Gastrocnemius medialis (tissue), 4 donors: ENCODE measurements around the gene DCDC1. TPM values are rescaled to one million over a fixed set of nuclear protein-coding genes. Genes with fewer than 3 reads are reported as not detected.

ENCODE experiments used
- ATAC-seq, 2 donors: fragments of 150-250 bp; one replicate each; pipeline ENCODE4 v1.9.1; 2016
- DNase-seq, 2 donors: peaks; one replicate each; pipeline ENCODE4 v3.0.0-alpha.2; 2019
- H3K27ac ChIP-seq, 4 donors: fragments of 200-600 bp; sonication (generic); 1 replicate in 1 of 4; 2 replicates in 3 of 4; pipeline ENCODE4 v1.5.1; 2016 to 2018; ENCODE audit warnings: mild to moderate bottlenecking in 2 of 4, moderate library complexity in 1 of 4
- H3K27me3 ChIP-seq, 3 donors: fragments of 200-600 bp; sonication (generic) in 2 of 3; 1 replicate in 1 of 3; 2 replicates in 2 of 3; pipeline versions ENCODE4 v1.5.1 to v1.6.0; 2016 to 2019; ENCODE audit warnings: mild to moderate bottlenecking in 1 of 3, moderate library complexity in 1 of 3
- H3K36me3 ChIP-seq, 2 donors: fragments of 200-600 bp; sonication (generic) in 1 of 2; one replicate each; pipeline ENCODE4 v1.5.1; 2017 to 2018
- H3K4me1 ChIP-seq, 2 donors: fragments of 200-600 bp; sonication (generic) in 1 of 2; one replicate each; pipeline ENCODE4 v1.5.1; 2016 to 2017; ENCODE audit warnings: mild to moderate bottlenecking in 2 of 2
- H3K4me3 ChIP-seq, 4 donors: fragments of 200-600 bp; sonication (generic) in 3 of 4; 1 replicate in 1 of 4; 2 replicates in 3 of 4; pipeline ENCODE4 v1.5.1; 2016 to 2019; ENCODE audit warnings: mild to moderate bottlenecking in 2 of 4
- H3K9me3 ChIP-seq, 3 donors: fragments of 200-600 bp; sonication (generic) in 2 of 3; 1 replicate in 1 of 3; 2 replicates in 2 of 3; pipeline ENCODE4 v1.5.1; 2016 to 2019
- CTCF ChIP-seq, 5 experiments: fragments of 450-650 bp in 3 of 5; fragments of 200-600 bp in 2 of 5; sonication (generic) in 2 of 5; IDR thresholded peaks in 4 of 5; conservative IDR thresholded peaks in 1 of 5; 1 replicate in 4 of 5; 2 replicates in 1 of 5; pipeline ENCODE4 v1.5.1; 2016 to 2019; ENCODE audit warnings: antibody characterized with exemption in 5 of 5, mild to moderate bottlenecking in 3 of 5, moderate library complexity in 3 of 5
- POLR2A ChIP-seq, 2 donors: fragments of 450-650 bp; IDR thresholded peaks; one replicate each; pipeline ENCODE4 v1.6.1; 2017; ENCODE audit warnings: antibody characterized with exemption in 2 of 2, mild to moderate bottlenecking in 2 of 2, moderate library complexity in 2 of 2
- in situ Hi-C, 4 donors: fragments of 200-750 bp; cut with MboI; loops; one replicate each; pipeline versions ENCODE4 v1.15.0 to v1.8.0; 2017; ENCODE audit warnings: low sequenced_read_pairs in 4 of 4
- intact Hi-C: fragments of 100-400 bp; cut with DNase I; formaldehyde crosslinking; loops from one replicate; pipeline ENCODE4 v1.15.1; 2023; ENCODE audit warnings: low total_unique reads
- total RNA-seq, 4 donors: library from RNA; depleted of rRNA; stranded (reverse); fragments of >200 nt; gene quantifications; one replicate each; pipeline versions ENCODE4 v1.1.0 to v1.2.3, GENCODE V29; 2016

Gene DCDC1
- total RNA-seq, 4 donors from 2014 or later: not detected

GRCh38 chr11:31262761-31263160, 106.8 kb downstream of the DCDC1 start:
- TF ChIP-seq POLR2A (IDR thresholded peaks at IDR 0.05) (no peak), CTCF (IDR thresholded peaks at IDR 0.05 in 4 of 5, conservative IDR thresholded peaks at IDR 0.05 in 1 of 5) (no peak)
- ATAC-seq (no peak), DNase-seq (no peak)
- Histone ChIP-seq H3K27ac (no peak overlapping the region), H3K27me3 (no peaks in the 10 kb centered on the region), H3K36me3 (no peaks in the 10 kb centered on the region), H3K4me3 (no peak overlapping the region), H3K4me1 (no peaks in the 10 kb centered on the region), H3K9me3 (no peaks in the 10 kb centered on the region)
- intact Hi-C loops (no loop called here), in situ Hi-C loops (no loop called here)

- Histone ChIP-seq H3K9me3 (no peaks in the 10 kb centered on the region), H3K27me3 (no peaks in the 10 kb centered on the region), H3K27ac (no peak overlapping the region), H3K36me3 (no peaks in the 10 kb centered on the region), H3K4me3 (no peak overlapping the region), H3K4me1 (no peaks in the 10 kb centered on the region)
- in situ Hi-C loops: no loop called here
- DNase-seq: no peak
- intact Hi-C loops: no loop called here
- TF ChIP-seq CTCF (IDR thresholded peaks at IDR 0.05 in 4 of 5, conservative IDR thresholded peaks at IDR 0.05 in 1 of 5) (no peak), POLR2A (IDR thresholded peaks at IDR 0.05) (no peak)
- ATAC-seq: no peak
Observed at GRCh38 chr11:31259797-31260196, 109.7 kb downstream of the DCDC1 start.

GRCh38 chr11:31254415-31254814, 115.1 kb downstream of the DCDC1 start:
- no peak for ATAC-seq
- in situ Hi-C loops: no loop called here
- no peak for DNase-seq
- TF ChIP-seq CTCF (IDR thresholded peaks at IDR 0.05 in 4 of 5, conservative IDR thresholded peaks at IDR 0.05 in 1 of 5): no peak
- TF ChIP-seq POLR2A (IDR thresholded peaks at IDR 0.05): no peak
- Histone ChIP-seq H3K27ac (no peak overlapping the region), H3K36me3 (no peaks in the 10 kb centered on the region), H3K27me3 (no peaks in the 10 kb centered on the region), H3K9me3 (no peaks in the 10 kb centered on the region), H3K4me3 (no peak overlapping the region), H3K4me1 (no peaks in the 10 kb centered on the region)
- intact Hi-C loops: no loop called here

GRCh38 chr11:31248768-31249167, 120.8 kb downstream of the DCDC1 start:
- Histone ChIP-seq H3K4me3 (no peak overlapping the region), H3K4me1 (peaks cover 6 to 16% of the 10 kb centered on the region in 2 donors), H3K27me3 (no peaks in the 10 kb centered on the region), H3K36me3 (no peaks in the 10 kb centered on the region), H3K27ac (no peak overlapping the region), H3K9me3 (no peaks in the 10 kb centered on the region)
- no peak for ATAC-seq
- in situ Hi-C loops (loop anchor here in 1 of 4 donors (25.0 kb wide), 1 partner anchor 239 kb away; no protein-coding TSS in a partner anchor), intact Hi-C loops (loop anchor here (10.0 kb wide), 2 partner anchors 256 to 556 kb away; partner anchors contain the start of genes ELP4 and IMMP1L)
- TF ChIP-seq CTCF (IDR thresholded peaks at IDR 0.05 in 4 of 5, conservative IDR thresholded peaks at IDR 0.05 in 1 of 5) (no peak), POLR2A (IDR thresholded peaks at IDR 0.05) (no peak)
- no peak for DNase-seq

- TF ChIP-seq POLR2A (IDR thresholded peaks at IDR 0.05) (no peak), CTCF (IDR thresholded peaks at IDR 0.05 in 4 of 5, conservative IDR thresholded peaks at IDR 0.05 in 1 of 5) (no peak)
- in situ Hi-C loops (loop anchor here in 1 of 4 donors (25.0 kb wide), 1 partner anchor 240 kb away; no protein-coding TSS in a partner anchor), intact Hi-C loops (loop anchor here (10.0 kb wide), 2 partner anchors 257 to 557 kb away; partner anchors contain the start of genes ELP4 and IMMP1L)
- H3K27me3 ChIP-seq: no peaks in the 10 kb centered on the region
- no peak overlapping the region for H3K4me3 ChIP-seq
- no peaks in the 10 kb centered on the region for H3K9me3 ChIP-seq
- peak overlapping the region in 1 of 4 donors; percentile 61 for H3K27ac ChIP-seq
- H3K36me3 ChIP-seq: no peaks in the 10 kb centered on the region
- peaks cover 6 to 16% of the 10 kb centered on the region in 2 donors for H3K4me1 ChIP-seq
- no peak for ATAC-seq
- no peak for DNase-seq
Observed at GRCh38 chr11:31247321-31247720, 122.2 kb downstream of the DCDC1 start.
